K562 (cell line): ENCODE measurements around the gene NOL8. TPM values are rescaled to one million over a fixed set of nuclear protein-coding genes. Genes with fewer than 3 reads are reported as not detected.

Experiments
- ARHGAP35 ChIP-seq: fragments of 450-650 bp; IDR thresholded peaks from 2 replicates; pipeline ENCODE4 v1.6.1; 2018; ENCODE audit not compliant: partially characterized antibody
- CC2D1A ChIP-seq: fragments of 450-650 bp; IDR thresholded peaks from 2 replicates; pipeline ENCODE4 v1.6.1; 2017; ENCODE audit warnings: mild to moderate bottlenecking
- GABPA ChIP-seq: fragments of 200-800 bp; sonication (Bioruptor generic); conservative IDR thresholded peaks from 2 replicates; pipeline ENCODE4 v1.6.1; 2016; ENCODE audit warnings: low read depth, missing genetic modification characterization, missing compliant biosample characterization
- HDAC2 ChIP-seq: fragments of 450-650 bp; IDR thresholded peaks from 2 replicates; pipeline ENCODE4 v1.6.1; 2016; ENCODE audit warnings: mild to moderate bottlenecking
- RBM15 ChIP-seq: fragments of 200-400 bp; formaldehyde crosslinking; IDR thresholded peaks from 2 replicates; pipeline ENCODE4 v1.6.1; 2018; ENCODE audit warnings: mild to moderate bottlenecking, low read length, moderate library complexity; ENCODE audit not compliant: insufficient read depth
- ZBTB8A ChIP-seq: fragments of 450-650 bp; IDR thresholded peaks from 2 replicates; pipeline ENCODE4 v1.6.1; 2018; ENCODE audit warnings: mild to moderate bottlenecking, moderate library complexity; ENCODE audit not compliant: partially characterized antibody
- ZNF586 ChIP-seq: fragments of 450-650 bp; formaldehyde crosslinking; conservative IDR thresholded peaks from 2 replicates; pipeline ENCODE4 v1.4.0; 2020; ENCODE audit warnings: mild to moderate bottlenecking, moderate library complexity
- polyA plus RNA-seq, 8 experiments: library from polyadenylated mRNA; depleted of rRNA in 4 of 8; stranded (reverse) in 5 of 8; unstranded in 3 of 8; fragments of >200 nt; fragmentation: Nextera tagmentation in 2 of 8; fragmentation: Illumina TruSeq in 1 of 8; extraction: Ambion mirVana in 2 of 8; extraction: Trizol in 1 of 8; gene quantifications; 2 replicates each; pipeline versions ENCODE4 v1.2.1 to v1.2.3, GENCODE V29; 2011 to 2014; ENCODE audit warnings: inconsistent platforms in 1 of 8, missing spikeins in 1 of 8
- total RNA-seq, 7 experiments: library from RNA; depleted of rRNA in 6 of 7; stranded (reverse); fragments of >200 nt in 6 of 7; fragmentation: Illumina TruSeq in 2 of 7; extraction: Trizol in 2 of 7; gene quantifications; 2 replicates each; pipeline versions ENCODE4 v1.2.1 to v1.2.3, GENCODE V29; 2011 to 2021; ENCODE audit warnings: low replicate concordance in 1 of 7
- TF ChIP-seq, protein P1 (sequence below): fragments of 450-650 bp; IDR thresholded peaks from 2 replicates; pipeline ENCODE4 v1.6.1; 2016; ENCODE audit warnings: mild to moderate bottlenecking, moderate library complexity
- TF ChIP-seq, protein P2 (sequence below): fragments of 250-450 bp; sonication (Bioruptor Pico); IDR thresholded peaks from 2 replicates; pipeline ENCODE4 v1.9.0; 2021; ENCODE audit warnings: mild to moderate bottlenecking, inconsistent platforms
- TF ChIP-seq, protein P3 (sequence below): fragments of 450-650 bp; formaldehyde crosslinking; IDR thresholded peaks from 2 replicates; pipeline ENCODE4 v1.4.0; 2020; ENCODE audit warnings: mild to moderate bottlenecking, moderate library complexity

NOL8 gene
- total and polyA plus RNA-seq, 9 of the 15 experiments (the other 6 are each of a cell fraction or from before 2014, with no cell fraction given) = 51.3 to 91.5 (median 58.7) TPM

DNA sequence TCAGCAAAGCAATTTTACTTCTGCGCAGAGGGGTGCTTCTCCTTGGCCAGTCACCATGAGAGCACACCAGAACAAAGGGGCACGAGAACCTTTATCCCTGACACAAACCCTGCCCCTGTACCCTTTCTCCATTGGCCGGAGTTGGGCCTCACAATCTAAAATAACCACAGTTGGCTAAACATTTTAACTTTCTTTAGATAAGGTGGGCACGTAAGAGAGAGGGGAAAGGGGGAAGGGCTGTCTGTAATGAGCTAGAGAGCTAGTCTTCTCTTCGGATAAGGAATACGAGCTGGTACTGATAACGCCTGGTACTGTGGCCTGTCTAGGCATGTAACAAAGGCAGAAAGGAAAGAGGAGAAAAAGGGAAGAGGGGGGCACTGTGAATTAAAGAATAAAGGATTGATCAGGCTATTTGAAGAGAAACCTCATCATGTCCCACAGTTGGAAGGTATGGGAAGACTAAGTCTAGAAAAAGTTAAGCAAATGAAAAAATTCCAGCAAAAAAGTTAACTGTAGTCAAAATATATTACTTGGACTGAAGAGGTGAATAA lies 29.8 kb downstream of the NOL8 start (continued):
- TF ChIP-seq, protein P1, sequence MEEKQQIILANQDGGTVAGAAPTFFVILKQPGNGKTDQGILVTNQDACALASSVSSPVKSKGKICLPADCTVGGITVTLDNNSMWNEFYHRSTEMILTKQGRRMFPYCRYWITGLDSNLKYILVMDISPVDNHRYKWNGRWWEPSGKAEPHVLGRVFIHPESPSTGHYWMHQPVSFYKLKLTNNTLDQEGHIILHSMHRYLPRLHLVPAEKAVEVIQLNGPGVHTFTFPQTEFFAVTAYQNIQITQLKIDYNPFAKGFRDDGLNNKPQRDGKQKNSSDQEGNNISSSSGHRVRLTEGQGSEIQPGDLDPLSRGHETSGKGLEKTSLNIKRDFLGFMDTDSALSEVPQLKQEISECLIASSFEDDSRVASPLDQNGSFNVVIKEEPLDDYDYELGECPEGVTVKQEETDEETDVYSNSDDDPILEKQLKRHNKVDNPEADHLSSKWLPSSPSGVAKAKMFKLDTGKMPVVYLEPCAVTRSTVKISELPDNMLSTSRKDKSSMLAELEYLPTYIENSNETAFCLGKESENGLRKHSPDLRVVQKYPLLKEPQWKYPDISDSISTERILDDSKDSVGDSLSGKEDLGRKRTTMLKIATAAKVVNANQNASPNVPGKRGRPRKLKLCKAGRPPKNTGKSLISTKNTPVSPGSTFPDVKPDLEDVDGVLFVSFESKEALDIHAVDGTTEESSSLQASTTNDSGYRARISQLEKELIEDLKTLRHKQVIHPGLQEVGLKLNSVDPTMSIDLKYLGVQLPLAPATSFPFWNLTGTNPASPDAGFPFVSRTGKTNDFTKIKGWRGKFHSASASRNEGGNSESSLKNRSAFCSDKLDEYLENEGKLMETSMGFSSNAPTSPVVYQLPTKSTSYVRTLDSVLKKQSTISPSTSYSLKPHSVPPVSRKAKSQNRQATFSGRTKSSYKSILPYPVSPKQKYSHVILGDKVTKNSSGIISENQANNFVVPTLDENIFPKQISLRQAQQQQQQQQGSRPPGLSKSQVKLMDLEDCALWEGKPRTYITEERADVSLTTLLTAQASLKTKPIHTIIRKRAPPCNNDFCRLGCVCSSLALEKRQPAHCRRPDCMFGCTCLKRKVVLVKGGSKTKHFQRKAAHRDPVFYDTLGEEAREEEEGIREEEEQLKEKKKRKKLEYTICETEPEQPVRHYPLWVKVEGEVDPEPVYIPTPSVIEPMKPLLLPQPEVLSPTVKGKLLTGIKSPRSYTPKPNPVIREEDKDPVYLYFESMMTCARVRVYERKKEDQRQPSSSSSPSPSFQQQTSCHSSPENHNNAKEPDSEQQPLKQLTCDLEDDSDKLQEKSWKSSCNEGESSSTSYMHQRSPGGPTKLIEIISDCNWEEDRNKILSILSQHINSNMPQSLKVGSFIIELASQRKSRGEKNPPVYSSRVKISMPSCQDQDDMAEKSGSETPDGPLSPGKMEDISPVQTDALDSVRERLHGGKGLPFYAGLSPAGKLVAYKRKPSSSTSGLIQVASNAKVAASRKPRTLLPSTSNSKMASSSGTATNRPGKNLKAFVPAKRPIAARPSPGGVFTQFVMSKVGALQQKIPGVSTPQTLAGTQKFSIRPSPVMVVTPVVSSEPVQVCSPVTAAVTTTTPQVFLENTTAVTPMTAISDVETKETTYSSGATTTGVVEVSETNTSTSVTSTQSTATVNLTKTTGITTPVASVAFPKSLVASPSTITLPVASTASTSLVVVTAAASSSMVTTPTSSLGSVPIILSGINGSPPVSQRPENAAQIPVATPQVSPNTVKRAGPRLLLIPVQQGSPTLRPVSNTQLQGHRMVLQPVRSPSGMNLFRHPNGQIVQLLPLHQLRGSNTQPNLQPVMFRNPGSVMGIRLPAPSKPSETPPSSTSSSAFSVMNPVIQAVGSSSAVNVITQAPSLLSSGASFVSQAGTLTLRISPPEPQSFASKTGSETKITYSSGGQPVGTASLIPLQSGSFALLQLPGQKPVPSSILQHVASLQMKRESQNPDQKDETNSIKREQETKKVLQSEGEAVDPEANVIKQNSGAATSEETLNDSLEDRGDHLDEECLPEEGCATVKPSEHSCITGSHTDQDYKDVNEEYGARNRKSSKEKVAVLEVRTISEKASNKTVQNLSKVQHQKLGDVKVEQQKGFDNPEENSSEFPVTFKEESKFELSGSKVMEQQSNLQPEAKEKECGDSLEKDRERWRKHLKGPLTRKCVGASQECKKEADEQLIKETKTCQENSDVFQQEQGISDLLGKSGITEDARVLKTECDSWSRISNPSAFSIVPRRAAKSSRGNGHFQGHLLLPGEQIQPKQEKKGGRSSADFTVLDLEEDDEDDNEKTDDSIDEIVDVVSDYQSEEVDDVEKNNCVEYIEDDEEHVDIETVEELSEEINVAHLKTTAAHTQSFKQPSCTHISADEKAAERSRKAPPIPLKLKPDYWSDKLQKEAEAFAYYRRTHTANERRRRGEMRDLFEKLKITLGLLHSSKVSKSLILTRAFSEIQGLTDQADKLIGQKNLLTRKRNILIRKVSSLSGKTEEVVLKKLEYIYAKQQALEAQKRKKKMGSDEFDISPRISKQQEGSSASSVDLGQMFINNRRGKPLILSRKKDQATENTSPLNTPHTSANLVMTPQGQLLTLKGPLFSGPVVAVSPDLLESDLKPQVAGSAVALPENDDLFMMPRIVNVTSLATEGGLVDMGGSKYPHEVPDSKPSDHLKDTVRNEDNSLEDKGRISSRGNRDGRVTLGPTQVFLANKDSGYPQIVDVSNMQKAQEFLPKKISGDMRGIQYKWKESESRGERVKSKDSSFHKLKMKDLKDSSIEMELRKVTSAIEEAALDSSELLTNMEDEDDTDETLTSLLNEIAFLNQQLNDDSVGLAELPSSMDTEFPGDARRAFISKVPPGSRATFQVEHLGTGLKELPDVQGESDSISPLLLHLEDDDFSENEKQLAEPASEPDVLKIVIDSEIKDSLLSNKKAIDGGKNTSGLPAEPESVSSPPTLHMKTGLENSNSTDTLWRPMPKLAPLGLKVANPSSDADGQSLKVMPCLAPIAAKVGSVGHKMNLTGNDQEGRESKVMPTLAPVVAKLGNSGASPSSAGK = no peak
- TF ChIP-seq RBM15 (no peak), ZNF586 (CRISPR knock-in tag) (no peak), ZBTB8A (no peak), ARHGAP35 (peak; percentile 26), CC2D1A (peak; percentile 10; the same call in 1 of the 2 replicates), GABPA (tag) (no peak), HDAC2 (no peak)
- TF ChIP-seq, protein P2, sequence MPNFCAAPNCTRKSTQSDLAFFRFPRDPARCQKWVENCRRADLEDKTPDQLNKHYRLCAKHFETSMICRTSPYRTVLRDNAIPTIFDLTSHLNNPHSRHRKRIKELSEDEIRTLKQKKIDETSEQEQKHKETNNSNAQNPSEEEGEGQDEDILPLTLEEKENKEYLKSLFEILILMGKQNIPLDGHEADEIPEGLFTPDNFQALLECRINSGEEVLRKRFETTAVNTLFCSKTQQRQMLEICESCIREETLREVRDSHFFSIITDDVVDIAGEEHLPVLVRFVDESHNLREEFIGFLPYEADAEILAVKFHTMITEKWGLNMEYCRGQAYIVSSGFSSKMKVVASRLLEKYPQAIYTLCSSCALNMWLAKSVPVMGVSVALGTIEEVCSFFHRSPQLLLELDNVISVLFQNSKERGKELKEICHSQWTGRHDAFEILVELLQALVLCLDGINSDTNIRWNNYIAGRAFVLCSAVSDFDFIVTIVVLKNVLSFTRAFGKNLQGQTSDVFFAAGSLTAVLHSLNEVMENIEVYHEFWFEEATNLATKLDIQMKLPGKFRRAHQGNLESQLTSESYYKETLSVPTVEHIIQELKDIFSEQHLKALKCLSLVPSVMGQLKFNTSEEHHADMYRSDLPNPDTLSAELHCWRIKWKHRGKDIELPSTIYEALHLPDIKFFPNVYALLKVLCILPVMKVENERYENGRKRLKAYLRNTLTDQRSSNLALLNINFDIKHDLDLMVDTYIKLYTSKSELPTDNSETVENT = no peak
- TF ChIP-seq, protein P3, sequence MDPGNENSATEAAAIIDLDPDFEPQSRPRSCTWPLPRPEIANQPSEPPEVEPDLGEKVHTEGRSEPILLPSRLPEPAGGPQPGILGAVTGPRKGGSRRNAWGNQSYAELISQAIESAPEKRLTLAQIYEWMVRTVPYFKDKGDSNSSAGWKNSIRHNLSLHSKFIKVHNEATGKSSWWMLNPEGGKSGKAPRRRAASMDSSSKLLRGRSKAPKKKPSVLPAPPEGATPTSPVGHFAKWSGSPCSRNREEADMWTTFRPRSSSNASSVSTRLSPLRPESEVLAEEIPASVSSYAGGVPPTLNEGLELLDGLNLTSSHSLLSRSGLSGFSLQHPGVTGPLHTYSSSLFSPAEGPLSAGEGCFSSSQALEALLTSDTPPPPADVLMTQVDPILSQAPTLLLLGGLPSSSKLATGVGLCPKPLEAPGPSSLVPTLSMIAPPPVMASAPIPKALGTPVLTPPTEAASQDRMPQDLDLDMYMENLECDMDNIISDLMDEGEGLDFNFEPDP (CRISPR knock-in tag) = no peak
